GM21447 (cell line): ENCODE results near the gene C20orf202.
"Not testable (repeated sequence)": the region's sequence is repeated elsewhere in the genome, so short reads cannot be mapped to it uniquely, and the experiment has no call there.

Experiments
- ATAC-seq: cut with Tn5 transposase; IDR thresholded peaks from one replicate; pipeline ENCODE4 v1.9.1; 2021; ENCODE audit not compliant: unreplicated experiment

C20orf202 gene

DNA sequence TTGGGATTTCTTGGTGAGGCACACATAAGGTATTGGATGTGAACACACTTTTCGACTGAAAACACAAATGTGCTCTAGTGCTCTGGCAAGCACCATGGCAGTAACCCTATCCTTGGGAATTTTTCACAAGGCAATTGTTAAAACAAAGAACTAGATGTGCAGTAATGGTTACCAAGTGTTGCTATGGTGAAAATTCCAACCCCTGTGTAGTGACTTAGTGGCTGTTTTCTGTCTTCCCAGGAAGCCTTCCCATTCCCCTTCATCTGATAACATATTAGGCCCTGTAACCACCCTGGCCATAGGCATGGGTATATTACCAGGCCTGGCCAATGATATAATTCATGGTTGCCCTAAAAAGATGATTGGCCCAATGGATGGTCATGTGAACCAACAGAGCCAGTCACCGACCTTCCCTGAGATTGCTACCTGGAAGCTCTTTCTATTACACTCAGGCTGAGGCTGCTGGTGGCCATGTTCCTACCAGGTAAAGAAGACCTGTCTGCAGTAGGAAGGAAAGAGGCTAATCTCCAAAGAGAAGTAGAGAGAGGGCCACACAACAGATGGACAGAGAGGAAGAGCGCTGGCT is 4.1 kb downstream of the C20orf202 start:
- no peak for ATAC-seq

DNA sequence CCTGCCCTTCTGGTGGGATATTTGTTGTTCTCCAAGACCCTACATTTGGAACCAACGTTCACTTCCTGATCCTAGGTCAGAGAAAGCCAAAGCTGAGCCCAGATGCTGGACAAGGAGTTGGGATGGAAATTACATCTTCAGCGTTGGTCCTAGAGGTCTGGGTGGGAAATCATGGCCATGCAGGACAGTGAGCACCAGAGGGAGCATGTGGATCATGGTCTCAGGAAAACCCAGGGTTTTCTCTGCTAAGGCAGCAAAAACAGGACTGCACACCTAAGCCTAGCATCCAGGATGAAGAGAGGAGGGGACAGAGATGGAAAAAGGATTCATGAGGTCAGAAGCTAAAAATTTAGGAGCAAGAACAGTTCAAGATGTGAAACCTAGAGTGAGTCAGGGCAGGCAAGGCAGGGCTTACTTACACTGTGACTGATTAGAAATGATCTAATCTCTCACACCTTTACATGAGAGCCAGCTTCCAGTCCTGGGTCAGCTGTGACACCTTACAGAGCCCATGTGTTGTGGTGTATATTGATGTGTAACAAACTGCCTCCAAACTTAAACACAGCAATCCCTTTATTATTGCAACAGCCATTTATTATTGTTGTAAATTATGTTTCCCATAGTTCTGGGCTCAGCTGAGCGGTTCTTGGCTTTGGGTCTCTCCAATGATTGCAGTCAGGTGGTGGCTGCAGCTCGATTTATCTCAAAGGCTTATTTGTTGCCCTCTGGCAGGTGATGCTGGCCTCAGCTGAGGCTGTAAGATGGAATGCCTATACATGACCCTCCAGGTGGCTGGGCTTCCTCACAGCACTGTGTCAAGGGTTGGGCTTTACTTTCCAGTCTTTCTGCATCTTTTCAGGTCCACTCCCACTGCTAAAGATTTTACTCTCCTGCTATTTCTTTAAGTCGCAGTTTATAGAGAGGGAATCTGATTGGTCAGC is 6.5 kb downstream of the C20orf202 start:
- no peak for ATAC-seq

DNA sequence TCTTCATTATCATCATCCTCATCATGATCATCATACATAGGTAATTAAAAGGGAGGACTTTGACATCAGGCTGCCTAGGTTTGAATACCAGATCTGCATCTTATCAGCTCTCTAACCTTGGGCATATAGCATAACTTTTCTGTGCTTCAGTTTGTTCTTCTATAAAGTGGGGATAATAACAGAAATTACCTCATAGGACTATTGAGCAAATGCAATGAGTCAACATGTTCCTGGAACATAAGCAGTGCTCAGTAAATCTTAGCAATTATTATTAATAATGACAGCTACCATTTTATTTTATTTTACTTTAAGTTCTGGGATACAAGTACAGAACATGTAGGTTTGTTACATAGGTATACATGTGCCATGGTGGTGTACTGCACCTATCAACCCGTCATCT is 7.2 kb downstream of the C20orf202 start:
- ATAC-seq = no peak

DNA sequence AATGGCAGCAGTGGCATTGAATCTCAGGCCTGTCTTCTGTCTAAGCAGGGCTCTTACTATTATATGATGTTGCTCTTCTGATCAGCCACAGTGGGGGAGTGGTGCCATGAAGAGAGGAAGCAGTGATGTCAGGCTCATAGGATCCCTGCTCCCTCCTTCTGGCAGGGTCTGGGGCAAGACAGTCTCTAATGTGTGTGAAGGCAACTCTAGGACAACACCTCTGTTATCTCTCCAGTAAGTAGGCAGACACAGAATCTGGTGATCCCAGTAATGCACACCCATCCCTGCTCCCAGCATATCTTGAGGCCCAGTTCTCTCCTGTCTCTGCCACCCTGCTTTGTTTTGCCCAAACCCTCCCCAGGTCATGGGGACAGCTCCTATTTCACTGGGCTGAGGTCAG is 8.8 kb downstream of the C20orf202 start:
- no peak for ATAC-seq

DNA sequence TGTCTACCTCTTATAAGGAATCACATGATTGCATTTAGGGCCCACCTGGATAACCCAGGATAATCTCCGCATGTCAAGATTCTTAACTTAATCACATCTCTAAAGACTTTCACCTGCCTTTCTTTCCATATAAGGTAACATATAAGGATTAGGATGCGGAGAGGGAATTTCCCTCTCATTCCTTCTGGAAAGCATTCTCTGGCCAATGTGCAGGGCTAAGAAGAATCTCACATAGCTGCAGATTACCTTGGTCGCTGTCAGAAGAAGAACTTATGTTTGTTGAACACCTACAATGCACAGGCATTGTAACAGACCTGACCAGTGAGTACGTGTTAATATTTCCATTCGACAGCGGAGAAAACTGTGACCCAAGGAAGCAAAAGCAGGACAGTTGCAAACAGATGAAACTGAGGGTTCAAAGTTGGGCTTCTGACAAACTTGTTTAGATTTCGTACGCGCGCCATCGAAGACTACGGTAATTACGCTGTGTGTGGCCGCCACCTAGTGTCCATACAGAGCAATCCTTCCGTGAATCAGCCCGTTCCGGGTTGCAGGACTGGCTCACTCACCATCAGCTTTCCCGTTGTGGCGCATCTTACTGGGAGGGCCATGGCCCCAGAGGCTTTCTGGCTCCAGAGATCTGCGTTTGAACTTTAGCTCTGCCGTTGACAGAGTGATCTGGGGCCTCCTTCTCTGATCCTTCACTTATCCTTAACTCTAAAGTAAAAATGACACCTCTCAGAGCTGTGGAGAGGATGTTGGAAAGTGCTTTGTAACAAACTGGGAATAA is 9.5 kb downstream of the C20orf202 start:
- ATAC-seq = peak; percentile 73

DNA sequence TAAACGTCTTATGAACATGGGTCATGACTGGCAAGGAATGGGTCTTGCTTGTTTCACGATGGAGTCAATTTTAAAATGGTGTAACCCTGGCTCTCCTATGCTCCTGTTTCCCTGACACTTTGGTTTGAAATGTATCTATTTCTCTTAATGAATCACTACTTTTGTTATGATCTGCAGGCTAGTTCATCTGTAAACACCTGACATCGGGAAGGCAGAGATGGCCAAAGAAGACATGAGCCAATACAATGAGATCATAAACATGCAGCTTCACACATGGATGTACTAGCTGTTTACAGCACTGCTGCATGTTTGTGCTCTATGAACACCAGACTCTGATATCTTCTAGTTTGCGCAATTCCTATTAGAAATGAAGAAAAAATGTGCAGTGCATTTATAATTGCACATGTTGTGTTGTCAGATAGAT is 11.6 kb downstream of the C20orf202 start:
- ATAC-seq = no peak

DNA sequence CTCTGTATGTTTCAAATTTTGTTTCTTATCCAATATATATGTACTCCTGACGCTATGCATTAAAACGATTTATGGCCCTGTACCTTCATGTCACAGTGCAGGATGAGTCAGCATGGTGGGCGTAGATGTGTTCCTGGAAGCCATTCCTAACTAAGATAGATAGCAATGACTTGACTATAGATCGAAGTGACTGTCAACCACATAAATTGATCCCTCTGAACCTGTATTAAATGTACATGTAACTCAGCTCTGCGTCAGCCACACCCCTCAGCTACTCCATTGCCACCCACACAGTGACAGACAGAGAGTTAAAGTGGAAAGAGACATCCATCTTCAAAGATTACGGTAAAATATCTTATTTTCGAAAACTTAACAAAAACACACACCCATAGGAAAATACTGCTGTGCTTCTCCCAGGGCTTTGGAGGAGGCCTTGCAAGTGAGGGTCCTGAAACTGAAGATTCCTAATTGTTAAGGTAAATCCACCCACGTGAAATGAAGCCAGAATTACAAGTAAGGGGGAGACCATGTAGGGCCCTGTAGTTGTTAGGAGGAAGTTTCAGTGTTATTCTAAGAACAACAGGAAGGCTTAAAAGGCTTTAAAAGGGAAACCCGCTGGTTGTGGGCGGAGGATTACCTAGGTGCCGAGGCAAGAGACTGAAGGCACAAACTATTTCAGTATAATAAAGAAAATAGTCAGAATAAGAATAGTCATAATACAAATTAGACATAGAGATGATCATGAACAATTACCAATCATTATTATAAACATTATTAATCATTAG is 12.3 kb downstream of the C20orf202 start:
- no peak for ATAC-seq

DNA sequence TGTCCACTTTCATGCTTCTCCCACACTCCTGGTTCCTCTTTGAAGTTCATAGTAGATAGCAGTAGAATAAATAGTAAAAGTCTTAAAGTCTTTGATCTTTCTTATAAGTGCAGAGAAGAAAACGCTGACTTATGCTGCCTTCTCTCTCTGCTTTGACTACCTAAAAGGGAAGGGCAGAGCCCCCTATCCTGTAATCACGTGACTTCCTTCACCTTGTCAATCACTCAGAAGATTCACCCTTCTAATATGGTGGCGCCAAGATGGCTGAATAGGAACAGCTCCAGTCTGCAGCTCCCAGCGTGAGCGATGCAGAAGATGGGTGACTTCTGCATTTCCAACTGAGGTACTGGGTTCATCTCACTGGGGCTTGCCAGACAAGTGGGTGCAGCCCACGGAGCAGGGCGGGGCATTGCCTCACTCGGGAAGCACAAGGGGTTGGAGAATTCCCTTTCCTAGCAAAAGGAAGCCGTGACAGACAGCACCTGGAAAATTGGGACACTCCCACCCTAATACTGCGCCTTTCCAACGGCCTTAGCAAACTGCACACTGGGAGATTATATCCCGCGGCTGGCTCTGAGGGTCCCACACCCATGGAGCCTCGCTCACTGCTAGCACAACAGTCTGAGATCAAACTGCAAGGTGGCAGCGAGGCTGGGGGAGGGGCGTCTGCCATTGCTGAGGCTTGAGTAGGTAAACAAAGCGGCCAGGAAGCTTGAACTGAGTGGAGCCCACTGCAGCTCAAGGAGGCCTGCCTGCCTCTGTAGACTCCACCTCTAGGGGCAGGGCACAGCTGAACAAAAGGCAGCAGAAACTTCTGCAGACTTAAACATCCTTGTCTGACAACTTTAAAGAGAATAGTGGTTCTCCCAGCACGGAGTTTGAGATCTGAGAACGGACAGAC is 13.5 kb downstream of the C20orf202 start:
- not testable (repeated sequence) for ATAC-seq

DNA sequence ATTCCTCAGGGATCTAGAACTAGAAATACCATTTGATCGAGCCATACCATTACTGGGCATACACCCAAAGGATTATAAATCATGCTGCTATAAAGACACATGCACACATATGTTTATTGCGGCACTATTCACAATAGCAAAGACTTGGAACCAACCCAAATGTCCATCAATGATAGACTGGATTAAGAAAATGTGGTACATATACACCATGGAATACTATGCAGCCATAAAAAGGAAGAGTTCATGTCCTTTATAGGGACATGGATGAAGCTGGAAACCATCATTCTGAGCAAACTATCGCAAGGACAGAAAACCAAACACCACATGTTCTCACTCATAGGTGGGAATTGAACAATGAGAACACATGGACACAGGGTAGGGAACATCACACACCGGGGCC is 19.5 kb downstream of the C20orf202 start:
- ATAC-seq = not testable (repeated sequence)

DNA sequence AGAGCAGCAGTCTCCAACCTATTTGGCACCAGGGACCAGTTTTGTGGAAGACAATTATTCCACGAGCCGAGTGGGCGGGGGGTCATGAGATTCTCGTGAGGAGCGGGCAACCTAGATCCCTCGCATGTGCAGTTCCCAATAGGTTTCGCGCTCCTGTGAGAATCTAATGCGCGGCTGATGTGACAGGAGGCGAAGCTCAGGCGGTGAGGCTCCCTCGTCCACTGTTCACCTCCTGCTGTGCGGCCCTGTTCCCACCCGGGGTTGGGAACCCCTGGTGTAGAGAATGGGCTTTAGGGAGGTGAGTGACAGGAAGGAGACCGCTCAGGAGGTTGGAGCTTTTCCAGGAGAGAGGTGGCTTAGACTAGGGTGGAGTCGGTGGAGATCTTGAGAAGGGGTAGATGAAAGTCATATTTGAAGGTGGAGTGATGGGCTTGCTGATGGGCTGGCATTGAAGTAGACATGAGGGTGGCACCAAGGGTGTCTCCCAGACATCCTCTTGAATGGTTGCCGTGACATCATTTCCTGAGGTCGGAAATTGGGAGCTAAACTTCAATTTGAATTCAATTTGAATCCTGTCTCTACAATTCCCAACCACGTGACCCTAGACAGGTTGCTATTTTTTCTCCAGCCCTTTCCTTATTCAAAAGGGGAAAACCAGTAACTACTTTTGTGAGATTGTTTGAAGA is 21.1 kb downstream of the C20orf202 start:
- ATAC-seq = no peak

DNA sequence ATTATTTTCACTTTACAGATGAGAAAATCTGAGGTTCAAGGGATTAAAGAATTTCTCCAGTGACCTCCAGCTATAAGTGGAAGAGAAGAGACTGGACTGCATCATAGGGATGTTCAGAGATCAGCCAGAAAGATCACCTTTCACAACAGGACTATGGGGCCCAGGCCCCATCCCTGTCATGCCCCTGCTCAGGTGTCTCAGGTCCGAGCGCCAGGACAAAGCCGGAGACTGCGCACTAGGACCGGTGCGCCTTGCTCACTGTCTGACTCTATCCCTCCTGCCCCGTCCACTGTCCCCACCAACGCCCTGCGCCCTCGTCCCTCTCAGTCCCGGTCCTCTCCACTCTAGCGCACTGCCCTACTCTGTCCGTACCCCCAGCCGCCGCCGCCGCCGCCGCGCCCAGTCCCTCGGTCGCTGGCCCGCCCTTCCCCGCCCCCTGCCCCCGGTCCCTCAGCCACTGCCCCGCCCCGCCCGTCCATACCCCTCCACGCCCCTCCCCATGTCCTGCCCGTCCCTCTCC is 22.1 kb downstream of the C20orf202 start:
- ATAC-seq = no peak

DNA sequence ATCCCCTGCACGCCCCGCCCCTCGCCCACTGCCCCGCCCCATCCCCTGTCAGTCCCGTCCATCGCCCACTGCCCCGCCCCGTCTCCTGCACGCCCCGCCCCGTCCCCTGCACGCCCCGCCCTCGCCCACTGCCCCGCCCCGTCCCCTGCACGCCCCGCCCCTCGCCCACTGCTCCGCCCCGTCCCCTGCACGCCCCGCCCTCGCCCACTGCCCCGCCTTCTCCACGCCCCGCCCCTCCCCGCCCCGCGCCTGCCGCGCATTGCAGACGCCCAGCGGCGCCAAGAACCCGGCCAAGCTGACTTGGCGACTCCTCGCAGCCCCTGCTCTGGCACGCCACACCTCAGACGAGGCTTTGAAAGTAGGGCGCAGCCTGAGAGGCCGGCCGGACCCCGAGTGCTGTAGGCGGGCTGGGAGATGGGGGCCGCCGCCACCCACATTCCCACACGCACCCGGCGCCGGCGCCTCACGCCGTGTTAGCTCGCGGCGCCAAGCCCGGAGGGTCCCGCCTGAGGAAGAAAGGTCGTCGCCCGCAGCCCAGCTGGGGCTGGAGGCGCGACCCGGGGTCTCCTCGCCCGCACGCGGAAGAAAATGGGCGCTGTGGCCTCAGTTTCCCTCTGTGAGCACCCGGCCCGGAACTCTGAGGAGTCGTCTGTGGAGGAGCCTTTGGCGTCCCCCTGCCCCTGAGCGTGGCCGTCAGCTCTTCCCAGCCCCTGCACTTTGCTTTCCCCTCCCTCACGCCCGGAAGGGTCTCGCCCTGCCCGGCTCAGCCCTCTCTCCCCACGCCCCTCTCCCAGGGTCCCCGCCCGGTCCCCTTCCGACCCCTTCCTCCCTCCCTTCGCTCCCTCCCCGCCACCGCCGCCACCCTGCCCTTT is 22.8 kb downstream of the C20orf202 start, which contains the start of gene RAD21L1:
Gene RAD21L1 (plus strand): TSS at position 262 of the 872 bp plus-strand sequence. CDS start 2,410 bp downstream, outside the sequence.
- no peak for ATAC-seq

DNA sequence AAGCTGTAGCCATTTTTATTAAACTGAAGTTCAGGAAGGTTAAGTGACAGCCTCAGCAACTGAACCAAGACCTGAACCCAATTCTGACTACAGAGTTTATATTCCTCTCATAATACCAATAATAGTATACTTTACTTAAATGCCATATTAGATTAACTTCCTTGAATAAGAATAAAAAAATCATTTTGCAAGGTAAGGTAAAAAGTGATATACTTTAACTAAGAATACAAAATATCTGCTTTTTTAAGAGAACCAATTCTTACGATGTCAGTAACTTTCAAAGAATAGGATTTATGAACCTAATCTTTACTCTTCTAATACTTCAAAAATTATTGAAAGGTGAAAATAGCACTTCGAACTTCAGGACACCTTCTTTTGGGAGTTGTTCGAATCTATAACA is 26.3 kb downstream of the C20orf202 start:
- no peak for ATAC-seq

DNA sequence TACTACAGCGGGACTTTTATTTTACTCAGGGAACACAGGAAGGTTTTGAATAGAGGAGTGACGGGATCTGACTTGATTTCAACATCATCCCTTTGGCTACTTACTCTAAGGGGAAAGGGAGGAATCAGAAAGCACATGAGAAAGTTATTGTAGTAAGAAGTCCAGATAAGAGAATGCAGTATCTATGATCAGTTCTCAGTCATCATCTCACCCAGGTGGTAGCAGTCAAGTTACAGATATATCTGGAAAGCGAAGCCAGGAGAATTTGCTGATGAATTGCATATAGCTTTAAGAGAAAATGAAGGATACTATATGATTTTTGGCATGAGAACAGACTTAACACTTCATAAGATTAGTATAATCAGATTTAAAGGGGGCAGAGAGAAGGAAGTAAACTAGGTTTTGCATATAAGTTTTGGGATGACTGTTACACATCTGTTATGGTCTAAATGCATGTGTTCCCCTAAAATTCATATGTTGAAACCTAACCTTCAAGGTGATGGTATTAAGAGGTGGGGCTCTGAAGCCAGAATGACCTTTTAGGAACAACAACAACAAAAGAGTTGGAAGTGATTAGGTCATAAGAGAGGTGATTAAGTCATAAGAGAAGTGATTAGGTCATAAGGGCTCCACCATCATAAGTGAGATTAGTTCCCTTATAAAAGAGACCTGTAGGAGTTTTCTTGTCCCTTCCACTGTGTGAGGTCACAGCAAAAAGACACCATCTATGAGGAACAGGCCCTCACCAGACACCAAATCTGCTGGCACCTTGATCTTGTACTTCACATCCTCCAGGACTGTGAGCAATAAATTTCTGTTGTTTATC is 29.2 kb downstream of the C20orf202 start:
- no peak for ATAC-seq

DNA sequence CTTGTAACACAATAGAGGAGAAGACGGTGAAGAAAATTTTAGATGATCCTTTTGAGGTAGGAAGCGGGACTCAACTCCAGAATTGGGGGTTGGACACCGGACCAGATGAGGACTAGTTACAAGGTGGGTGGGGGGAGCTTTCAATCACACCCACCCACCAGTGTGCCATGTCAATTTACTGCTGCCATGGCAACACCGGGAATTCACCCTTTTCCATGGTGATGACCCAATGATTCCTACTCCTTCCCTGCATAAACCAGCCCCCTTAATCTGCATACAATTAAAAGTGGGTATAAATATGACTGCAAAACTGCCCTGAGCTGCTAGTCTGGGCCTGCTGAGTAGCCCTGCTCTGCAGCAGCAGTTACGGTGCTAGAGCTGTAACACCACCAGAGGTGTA is 37.3 kb downstream of the C20orf202 start:
- ATAC-seq = no peak

DNA sequence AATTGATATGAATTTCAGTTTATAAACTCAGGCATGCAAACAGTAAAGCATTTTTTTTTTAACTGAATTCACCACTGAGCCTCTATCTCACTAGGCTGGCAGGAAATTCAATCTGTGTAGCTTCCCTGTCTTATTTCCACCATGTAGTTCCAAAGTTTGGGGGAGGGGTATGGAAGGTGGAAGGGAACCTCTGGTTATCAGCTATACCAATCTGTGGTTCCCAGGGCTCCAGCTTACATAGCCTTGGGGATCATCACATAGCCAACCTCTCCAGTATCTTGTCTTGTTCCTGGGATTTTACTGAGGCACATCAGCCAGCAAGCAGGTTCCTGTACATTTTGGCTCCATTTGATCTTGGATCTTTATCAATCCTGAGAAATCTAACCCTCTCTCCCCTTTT is 38.2 kb downstream of the C20orf202 start:
- no peak for ATAC-seq

DNA sequence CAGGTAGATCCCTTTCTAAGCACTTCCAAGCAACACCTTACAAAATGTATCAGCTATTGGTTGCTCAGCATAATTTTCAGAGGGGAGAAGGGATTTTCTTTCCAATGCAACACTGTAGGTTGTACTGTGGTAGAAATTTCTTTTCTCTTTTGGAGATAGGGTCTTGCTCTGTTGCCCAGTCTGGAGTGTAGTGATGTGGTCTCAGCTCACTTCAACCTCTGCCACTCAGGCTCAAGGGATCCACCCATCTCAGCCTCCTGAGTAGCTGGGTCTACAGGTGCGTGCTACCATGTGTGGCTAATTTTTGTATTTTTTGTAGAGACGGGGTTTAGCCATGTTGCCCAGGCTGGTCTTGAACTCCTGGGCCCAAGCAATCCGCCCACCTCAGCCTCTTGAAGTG is 38.8 kb downstream of the C20orf202 start:
- ATAC-seq = no peak
